ENCODE measurements around the gene TRIM47. TPM values are rescaled to one million over a fixed set of nuclear protein-coding genes. Genes with fewer than 3 reads are reported as not detected.

The TRIM47 gene
- total RNA-seq, 1 experiment from 2014 or later, result 48.3 TPM

GRCh38 chr17:75926456-75926855 lies 48.1 kb upstream of the TRIM47 start:
- TF ChIP-seq CTCF (conservative IDR thresholded peaks at IDR 0.05), result no peak
- TF ChIP-seq EZH2 (IDR thresholded peaks at IDR 0.05; ENCODE audit: low read depth), result no peak
- no peaks in the 10 kb centered on the region for H3K9me2 ChIP-seq (ENCODE audit: insufficient read depth)
- intact Hi-C loops (cut with micrococcal nuclease; ENCODE audit: unreplicated experiment), result no loop called here
- H3K36me3 ChIP-seq (ENCODE audit: low read depth), result no peaks in the 10 kb centered on the region
- ChIA-PET CTCF (no interaction called here), POLR2A (ENCODE audit: unreplicated experiment) (no interaction called here)
- H3K27ac ChIP-seq, result no peak overlapping the region
- no peaks in the 10 kb centered on the region for H3K4me1 ChIP-seq (replicated peaks; ENCODE audit: insufficient read depth)
- H3K27me3 ChIP-seq (ENCODE audit: insufficient read depth, low read depth), result no peaks in the 10 kb centered on the region
- H3K4me2 ChIP-seq, result no peak overlapping the region
- no peaks in the 10 kb centered on the region for H4K20me1 ChIP-seq (ENCODE audit: insufficient read depth)
- H3F3A ChIP-seq (ENCODE audit: insufficient read depth, low read depth), result no peaks in the 10 kb centered on the region
- no TSS peak for BruUV-seq (replicated peaks)
- no peaks in the 10 kb centered on the region for H3K9me3 ChIP-seq (ENCODE audit: insufficient read depth, low read depth)
- H3K4me3 ChIP-seq, result no peak overlapping the region
- H3K79me2 ChIP-seq (ENCODE audit: low read depth), result no peaks in the 10 kb centered on the region
- no peak overlapping the region for H2AFZ ChIP-seq
- no peak for DNase-seq

DNA sequence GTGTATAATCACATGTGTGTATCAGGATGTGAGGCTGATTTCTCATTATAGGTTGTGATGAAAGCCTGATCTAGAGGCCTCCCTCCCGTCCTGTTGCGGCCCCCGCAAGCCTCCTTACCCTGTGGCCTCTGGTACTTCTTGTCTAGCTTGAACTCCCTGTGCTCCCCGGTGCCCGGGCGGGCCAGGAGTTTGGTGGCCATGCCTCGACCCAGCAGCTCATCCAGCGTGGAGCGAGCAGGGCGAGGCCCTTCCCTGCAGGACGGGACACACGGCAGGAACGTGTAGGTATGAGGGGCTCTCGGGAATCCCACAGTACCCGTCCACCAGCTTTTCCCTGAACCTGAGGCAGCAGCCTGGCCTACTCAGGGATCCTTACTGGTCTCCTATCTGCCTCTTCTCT lies 47.5 kb upstream of the TRIM47 start:
- H3K27ac ChIP-seq, result no peak overlapping the region
- DNase-seq, result no peak
- TF ChIP-seq CTCF (conservative IDR thresholded peaks at IDR 0.05) (no peak), EZH2 (IDR thresholded peaks at IDR 0.05; ENCODE audit: low read depth) (no peak)
- H3F3A ChIP-seq (ENCODE audit: insufficient read depth, low read depth), result no peaks in the 10 kb centered on the region
- H3K4me2 ChIP-seq, result no peak overlapping the region
- no peaks in the 10 kb centered on the region for H3K9me2 ChIP-seq (ENCODE audit: insufficient read depth)
- no TSS peak for BruUV-seq (replicated peaks)
- no peaks in the 10 kb centered on the region for H4K20me1 ChIP-seq (ENCODE audit: insufficient read depth)
- ChIA-PET POLR2A (ENCODE audit: unreplicated experiment) (interaction anchor here (0.6 kb wide), 1 partner anchor 56 kb away, joined by 4 read pairs; no protein-coding TSS in a partner anchor), CTCF (no interaction called here)
- no peaks in the 10 kb centered on the region for H3K9me3 ChIP-seq (ENCODE audit: insufficient read depth, low read depth)
- H3K4me3 ChIP-seq, result no peak overlapping the region
- H3K79me2 ChIP-seq (ENCODE audit: low read depth), result no peaks in the 10 kb centered on the region
- H3K36me3 ChIP-seq (ENCODE audit: low read depth), result no peaks in the 10 kb centered on the region
- intact Hi-C loops (cut with micrococcal nuclease; ENCODE audit: unreplicated experiment), result no loop called here
- H3K4me1 ChIP-seq (replicated peaks; ENCODE audit: insufficient read depth), result no peaks in the 10 kb centered on the region
- no peak overlapping the region for H2AFZ ChIP-seq
- no peaks in the 10 kb centered on the region for H3K27me3 ChIP-seq (ENCODE audit: insufficient read depth, low read depth)

GRCh38 chr17:75925103-75925502 lies 46.7 kb upstream of the TRIM47 start:
- no peak for TF ChIP-seq EZH2 (IDR thresholded peaks at IDR 0.05; ENCODE audit: low read depth)
- no peak for TF ChIP-seq CTCF (conservative IDR thresholded peaks at IDR 0.05)
- intact Hi-C loops (cut with micrococcal nuclease; ENCODE audit: unreplicated experiment), result no loop called here
- no TSS peak for BruUV-seq (replicated peaks)
- no peaks in the 10 kb centered on the region for H3K4me1 ChIP-seq (replicated peaks; ENCODE audit: insufficient read depth)
- H3K4me2 ChIP-seq, result no peak overlapping the region
- no peaks in the 10 kb centered on the region for H3K9me3 ChIP-seq (ENCODE audit: insufficient read depth, low read depth)
- no peaks in the 10 kb centered on the region for H3F3A ChIP-seq (ENCODE audit: insufficient read depth, low read depth)
- DNase-seq, result no peak
- ChIA-PET CTCF (no interaction called here), POLR2A (ENCODE audit: unreplicated experiment) (no interaction called here)
- H3K79me2 ChIP-seq (ENCODE audit: low read depth), result no peaks in the 10 kb centered on the region
- H3K4me3 ChIP-seq, result no peak overlapping the region
- no peaks in the 10 kb centered on the region for H3K27me3 ChIP-seq (ENCODE audit: insufficient read depth, low read depth)
- no peaks in the 10 kb centered on the region for H3K9me2 ChIP-seq (ENCODE audit: insufficient read depth)
- H4K20me1 ChIP-seq (ENCODE audit: insufficient read depth), result no peaks in the 10 kb centered on the region
- H3K27ac ChIP-seq, result no peak overlapping the region
- no peaks in the 10 kb centered on the region for H3K36me3 ChIP-seq (ENCODE audit: low read depth)
- no peak overlapping the region for H2AFZ ChIP-seq
